WTC11 (cell line): ENCODE data around the gene NOS3. TPM values are rescaled to one million over a fixed set of nuclear protein-coding genes. Genes with fewer than 3 reads are reported as not detected.

Experiments
- ATAC-seq: fragments of 200-7000 bp; cut with Tn5 transposase; 2 replicates; pipeline ENCODE4 v1.10.0; 2021; ENCODE audit warnings: mild to moderate bottlenecking, moderate library complexity
- CTCF ChIA-PET: fragments of 300-600 bp; sonication (Branson Sonifier 250); formaldehyde crosslinking; loops from one replicate; lab custom pipeline; 2021; ENCODE audit warnings: antibody characterized with exemption; lab: Charles Lee
- POLR2A ChIA-PET: fragments of 350-600 bp; sonication (Branson Sonifier 250); formaldehyde crosslinking; loops from one replicate; lab custom pipeline; 2021; ENCODE audit warnings: antibody characterized with exemption; lab: Charles Lee
- DNase-seq: peaks from one replicate; pipeline ENCODE4 v3.0.0; 2021; ENCODE audit warnings: low spot score
- H3K27ac Mint-ChIP-seq: 2 replicates; pipeline ENCODE4 v1.8.0; 2021; ENCODE audit warnings: mixed read lengths
- H3K27me3 Mint-ChIP-seq: 2 replicates; pipeline ENCODE4 v1.8.0; 2021; ENCODE audit warnings: low read depth, mild to moderate bottlenecking, moderate library complexity, mixed read lengths
- H3K36me3 Mint-ChIP-seq: 2 replicates; pipeline ENCODE4 v1.8.0; 2021; ENCODE audit warnings: mixed read lengths
- H3K4me1 Mint-ChIP-seq: 2 replicates; pipeline ENCODE4 v1.8.0; 2022; ENCODE audit warnings: mixed read lengths
- H3K4me3 Mint-ChIP-seq: 2 replicates; pipeline ENCODE4 v1.8.0; 2021; ENCODE audit warnings: mild to moderate bottlenecking, moderate library complexity, mixed read lengths
- H3K9me3 Mint-ChIP-seq: 2 replicates; pipeline ENCODE4 v1.8.0; 2021; ENCODE audit warnings: mixed read lengths
- ATF2 ChIP-seq: sonication (generic); formaldehyde crosslinking; IDR thresholded peaks from 2 replicates; pipeline ENCODE4 v1.8.1; 2022; ENCODE audit warnings: low read depth, missing genetic modification reagents, borderline replicate concordance
- E2F4 ChIP-seq: sonication (generic); formaldehyde crosslinking; IDR thresholded peaks from 2 replicates; pipeline ENCODE4 v1.8.1; 2022; ENCODE audit warnings: low read depth, mild to moderate bottlenecking, moderate library complexity, missing genetic modification reagents, borderline replicate concordance
- ELF4 ChIP-seq: sonication (generic); formaldehyde crosslinking; IDR thresholded peaks from 2 replicates; pipeline ENCODE4 v1.8.1; 2022; ENCODE audit warnings: low read depth, mild to moderate bottlenecking, moderate library complexity, missing genetic modification reagents
- ETV6 ChIP-seq: sonication (generic); formaldehyde crosslinking; IDR thresholded peaks from 2 replicates; pipeline ENCODE4 v1.8.1; 2022; ENCODE audit warnings: mild to moderate bottlenecking, missing genetic modification reagents
- FOXK1 ChIP-seq: sonication (generic); formaldehyde crosslinking; IDR thresholded peaks from 2 replicates; pipeline ENCODE4 v1.8.0; 2022; ENCODE audit warnings: mild to moderate bottlenecking, moderate library complexity, missing genetic modification reagents
- FOXP1 ChIP-seq: sonication (generic); formaldehyde crosslinking; IDR thresholded peaks from 2 replicates; pipeline ENCODE4 v1.8.0; 2022; ENCODE audit warnings: missing genetic modification reagents, mild to moderate bottlenecking, moderate library complexity, borderline replicate concordance
- FOXP4 ChIP-seq: sonication (generic); formaldehyde crosslinking; IDR thresholded peaks from 2 replicates; pipeline ENCODE4 v1.8.0; 2022; ENCODE audit warnings: mild to moderate bottlenecking, missing genetic modification reagents
- GRHL2 ChIP-seq: fragments of 250-450 bp; sonication (Bioruptor Pico); IDR thresholded peaks from 2 replicates; pipeline ENCODE4 v1.8.0; 2022; ENCODE audit warnings: mild to moderate bottlenecking, moderate library complexity; ENCODE audit not compliant: insufficient replicate concordance, severe bottlenecking
- GTF2I ChIP-seq: fragments of 250-450 bp; sonication (Bioruptor Pico); conservative IDR thresholded peaks from 2 replicates; pipeline ENCODE4 v1.4.0; 2021; ENCODE audit warnings: mild to moderate bottlenecking
- NFYB ChIP-seq: sonication (generic); formaldehyde crosslinking; conservative IDR thresholded peaks from 2 replicates; pipeline ENCODE4 v1.8.0; 2022; ENCODE audit warnings: low read depth, missing genetic modification reagents
- NR3C1 ChIP-seq: sonication (generic); formaldehyde crosslinking; conservative IDR thresholded peaks from 2 replicates; pipeline ENCODE4 v1.8.1; 2023; ENCODE audit warnings: low read depth, mild to moderate bottlenecking, missing genetic modification reagents
- SP1 ChIP-seq: sonication (generic); formaldehyde crosslinking; conservative IDR thresholded peaks from 2 replicates; pipeline ENCODE4 v1.8.1; 2022; ENCODE audit warnings: missing genetic modification reagents
- ZNF396 ChIP-seq: fragments of 250-450 bp; sonication (Bioruptor Pico); IDR thresholded peaks from 2 replicates; pipeline ENCODE4 v1.8.0; 2021; ENCODE audit warnings: mild to moderate bottlenecking, moderate library complexity, borderline replicate concordance
- ZNF671 ChIP-seq: fragments of 250-450 bp; sonication (Bioruptor Pico); IDR thresholded peaks from 2 replicates; pipeline ENCODE4 v1.8.0; 2021; ENCODE audit warnings: mild to moderate bottlenecking
- total RNA-seq: library from RNA; stranded (reverse); gene quantifications from 3 replicates; pipeline ENCODE4 v1.2.3, GENCODE V29; 2021
- TF ChIP-seq, protein P1 (sequence below): sonication (generic); formaldehyde crosslinking; IDR thresholded peaks from 2 replicates; pipeline ENCODE4 v1.8.1; 2023; ENCODE audit warnings: mild to moderate bottlenecking, missing genetic modification reagents
- TF ChIP-seq, protein P2 (sequence below): fragments of 200-600 bp; IDR thresholded peaks from 2 replicates; pipeline ENCODE4 v1.8.0; 2022; ENCODE audit warnings: antibody characterized with exemption
- TF ChIP-seq, protein P3 (sequence below): sonication (generic); formaldehyde crosslinking; IDR thresholded peaks from 2 replicates; pipeline ENCODE4 v1.8.0; 2022; ENCODE audit warnings: mild to moderate bottlenecking, missing genetic modification reagents
- TF ChIP-seq, protein P4 (sequence below): sonication (generic); formaldehyde crosslinking; IDR thresholded peaks from 2 replicates; pipeline ENCODE4 v1.8.0; 2023; ENCODE audit warnings: mild to moderate bottlenecking, missing genetic modification reagents
- TF ChIP-seq, protein P5 (sequence below): sonication (generic); formaldehyde crosslinking; IDR thresholded peaks from 2 replicates; pipeline ENCODE4 v1.8.1; 2023; ENCODE audit warnings: mild to moderate bottlenecking, missing genetic modification reagents
- TF ChIP-seq, protein P6 (sequence below): sonication (generic); formaldehyde crosslinking; conservative IDR thresholded peaks from 2 replicates; pipeline ENCODE4 v1.8.1; 2022; ENCODE audit warnings: mild to moderate bottlenecking, missing genetic modification reagents

NOS3 gene
- total RNA-seq, 1 experiment from 2014 or later = 6.6 TPM

DNA sequence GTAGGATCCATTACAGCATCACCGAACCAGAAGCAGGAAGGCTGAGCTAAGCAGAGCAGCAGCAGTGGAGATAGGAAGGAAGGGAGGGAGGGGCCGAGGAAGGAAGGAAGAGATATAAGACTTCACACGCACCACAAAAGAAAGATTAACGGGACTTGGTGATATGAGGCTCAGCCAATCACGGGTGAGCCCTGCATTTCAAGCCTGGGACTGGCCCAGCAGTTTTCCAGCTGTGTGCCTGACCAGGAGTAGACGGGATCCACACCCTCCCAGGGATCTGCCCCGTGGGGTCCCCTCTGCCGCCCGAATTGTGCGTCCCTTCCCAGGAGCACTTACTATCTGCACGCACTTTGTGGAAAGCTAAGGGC is 17.3 kb downstream of the NOS3 start (continued):
- TF ChIP-seq, protein P1, sequence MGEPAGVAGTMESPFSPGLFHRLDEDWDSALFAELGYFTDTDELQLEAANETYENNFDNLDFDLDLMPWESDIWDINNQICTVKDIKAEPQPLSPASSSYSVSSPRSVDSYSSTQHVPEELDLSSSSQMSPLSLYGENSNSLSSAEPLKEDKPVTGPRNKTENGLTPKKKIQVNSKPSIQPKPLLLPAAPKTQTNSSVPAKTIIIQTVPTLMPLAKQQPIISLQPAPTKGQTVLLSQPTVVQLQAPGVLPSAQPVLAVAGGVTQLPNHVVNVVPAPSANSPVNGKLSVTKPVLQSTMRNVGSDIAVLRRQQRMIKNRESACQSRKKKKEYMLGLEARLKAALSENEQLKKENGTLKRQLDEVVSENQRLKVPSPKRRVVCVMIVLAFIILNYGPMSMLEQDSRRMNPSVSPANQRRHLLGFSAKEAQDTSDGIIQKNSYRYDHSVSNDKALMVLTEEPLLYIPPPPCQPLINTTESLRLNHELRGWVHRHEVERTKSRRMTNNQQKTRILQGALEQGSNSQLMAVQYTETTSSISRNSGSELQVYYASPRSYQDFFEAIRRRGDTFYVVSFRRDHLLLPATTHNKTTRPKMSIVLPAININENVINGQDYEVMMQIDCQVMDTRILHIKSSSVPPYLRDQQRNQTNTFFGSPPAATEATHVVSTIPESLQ = no peak

DNA sequence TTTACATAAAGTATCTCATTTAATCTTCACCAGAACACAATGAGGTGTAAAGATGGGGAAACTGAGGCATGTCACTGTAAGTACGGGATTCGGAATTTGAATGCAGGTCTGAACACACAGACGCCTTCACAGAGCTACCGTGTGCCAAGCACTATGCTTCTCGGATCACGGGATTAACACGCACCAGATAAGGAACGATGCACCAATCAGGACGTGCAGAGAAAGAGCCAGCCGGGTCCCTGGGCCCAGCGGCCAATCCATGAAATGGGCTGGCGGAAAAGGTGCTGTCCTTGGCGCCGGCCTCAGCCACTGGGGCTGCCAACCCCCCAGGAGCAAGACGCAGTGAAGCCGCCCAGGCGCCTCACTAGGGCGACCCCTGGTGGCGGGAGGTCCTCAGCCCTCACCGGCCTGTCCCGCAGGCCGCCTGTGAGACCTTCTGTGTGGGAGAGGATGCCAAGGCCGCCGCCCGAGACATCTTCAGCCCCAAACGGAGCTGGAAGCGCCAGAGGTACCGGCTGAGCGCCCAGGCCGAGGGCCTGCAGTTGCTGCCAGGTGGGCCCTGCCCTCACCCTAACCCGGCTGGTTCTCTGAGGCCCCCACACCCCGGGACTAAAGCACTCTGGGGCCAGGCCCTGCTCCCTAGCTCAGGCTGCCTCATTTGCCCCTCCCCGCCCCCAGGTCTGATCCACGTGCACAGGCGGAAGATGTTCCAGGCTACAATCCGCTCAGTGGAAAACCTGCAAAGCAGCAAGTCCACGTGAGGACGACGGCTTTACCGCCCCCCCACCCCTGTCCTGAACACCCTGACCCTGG is 17.9 kb downstream of the NOS3 start:
- Mint-ChIP-seq H3K27me3 (peaks cover 13% of the 10 kb centered on the region), H3K9me3 (no peaks in the 10 kb centered on the region), H3K27ac (no peak overlapping the region; the same call in 1 of the 2 replicates), H3K36me3 (no peaks in the 10 kb centered on the region), H3K4me1 (peaks cover 32% of the 10 kb centered on the region), H3K4me3 (peak overlapping the region; percentile 40)
- ChIA-PET POLR2A (interaction anchor here (0.6 kb wide), 1 partner anchor 90 kb away, joined by 3 read pairs; no protein-coding TSS in a partner anchor), CTCF (interaction anchor here (0.6 to 6.6 kb wide), 43 partner anchors 10 to 248 kb away, joined by 3 to 112 read pairs (median 7); partner anchors contain the start of genes ABCB8, ABCF2, AGAP3 and CDK5)
- peak; percentile 68 for ATAC-seq
- peak; percentile 95 for DNase-seq
- TF ChIP-seq ZNF671 (CRISPR knock-in tag) (no peak), NR3C1 (CRISPR knock-in tag) (no peak), NFYB (CRISPR knock-in tag) (peak; percentile 58), ATF2 (CRISPR knock-in tag) (no peak), ELF4 (CRISPR knock-in tag) (no peak), ETV6 (CRISPR knock-in tag) (peak; percentile 68; the same call in 1 of the 2 replicates), GRHL2 (no peak), E2F4 (CRISPR knock-in tag) (0 out of 2 replicates have a peak, but pooled peaks have one; percentile 31), GTF2I (CRISPR knock-in tag) (peak; percentile 83), FOXP1 (CRISPR knock-in tag) (peak; percentile 62; the same call in 1 of the 2 replicates), ZNF396 (CRISPR knock-in tag) (no peak), FOXK1 (CRISPR knock-in tag) (peak; percentile 59; the same call in 1 of the 2 replicates), SP1 (CRISPR knock-in tag) (peak; percentile 74), FOXP4 (0 out of 2 replicates have a peak, but pooled peaks have one; percentile 31)
- TF ChIP-seq, protein P2, sequence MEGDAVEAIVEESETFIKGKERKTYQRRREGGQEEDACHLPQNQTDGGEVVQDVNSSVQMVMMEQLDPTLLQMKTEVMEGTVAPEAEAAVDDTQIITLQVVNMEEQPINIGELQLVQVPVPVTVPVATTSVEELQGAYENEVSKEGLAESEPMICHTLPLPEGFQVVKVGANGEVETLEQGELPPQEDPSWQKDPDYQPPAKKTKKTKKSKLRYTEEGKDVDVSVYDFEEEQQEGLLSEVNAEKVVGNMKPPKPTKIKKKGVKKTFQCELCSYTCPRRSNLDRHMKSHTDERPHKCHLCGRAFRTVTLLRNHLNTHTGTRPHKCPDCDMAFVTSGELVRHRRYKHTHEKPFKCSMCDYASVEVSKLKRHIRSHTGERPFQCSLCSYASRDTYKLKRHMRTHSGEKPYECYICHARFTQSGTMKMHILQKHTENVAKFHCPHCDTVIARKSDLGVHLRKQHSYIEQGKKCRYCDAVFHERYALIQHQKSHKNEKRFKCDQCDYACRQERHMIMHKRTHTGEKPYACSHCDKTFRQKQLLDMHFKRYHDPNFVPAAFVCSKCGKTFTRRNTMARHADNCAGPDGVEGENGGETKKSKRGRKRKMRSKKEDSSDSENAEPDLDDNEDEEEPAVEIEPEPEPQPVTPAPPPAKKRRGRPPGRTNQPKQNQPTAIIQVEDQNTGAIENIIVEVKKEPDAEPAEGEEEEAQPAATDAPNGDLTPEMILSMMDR = peak; percentile 86
- TF ChIP-seq, protein P3, sequence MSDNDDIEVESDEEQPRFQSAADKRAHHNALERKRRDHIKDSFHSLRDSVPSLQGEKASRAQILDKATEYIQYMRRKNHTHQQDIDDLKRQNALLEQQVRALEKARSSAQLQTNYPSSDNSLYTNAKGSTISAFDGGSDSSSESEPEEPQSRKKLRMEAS (CRISPR knock-in tag) = 0 out of 2 replicates have a peak, but pooled peaks have one; percentile 53
- TF ChIP-seq, protein P4, sequence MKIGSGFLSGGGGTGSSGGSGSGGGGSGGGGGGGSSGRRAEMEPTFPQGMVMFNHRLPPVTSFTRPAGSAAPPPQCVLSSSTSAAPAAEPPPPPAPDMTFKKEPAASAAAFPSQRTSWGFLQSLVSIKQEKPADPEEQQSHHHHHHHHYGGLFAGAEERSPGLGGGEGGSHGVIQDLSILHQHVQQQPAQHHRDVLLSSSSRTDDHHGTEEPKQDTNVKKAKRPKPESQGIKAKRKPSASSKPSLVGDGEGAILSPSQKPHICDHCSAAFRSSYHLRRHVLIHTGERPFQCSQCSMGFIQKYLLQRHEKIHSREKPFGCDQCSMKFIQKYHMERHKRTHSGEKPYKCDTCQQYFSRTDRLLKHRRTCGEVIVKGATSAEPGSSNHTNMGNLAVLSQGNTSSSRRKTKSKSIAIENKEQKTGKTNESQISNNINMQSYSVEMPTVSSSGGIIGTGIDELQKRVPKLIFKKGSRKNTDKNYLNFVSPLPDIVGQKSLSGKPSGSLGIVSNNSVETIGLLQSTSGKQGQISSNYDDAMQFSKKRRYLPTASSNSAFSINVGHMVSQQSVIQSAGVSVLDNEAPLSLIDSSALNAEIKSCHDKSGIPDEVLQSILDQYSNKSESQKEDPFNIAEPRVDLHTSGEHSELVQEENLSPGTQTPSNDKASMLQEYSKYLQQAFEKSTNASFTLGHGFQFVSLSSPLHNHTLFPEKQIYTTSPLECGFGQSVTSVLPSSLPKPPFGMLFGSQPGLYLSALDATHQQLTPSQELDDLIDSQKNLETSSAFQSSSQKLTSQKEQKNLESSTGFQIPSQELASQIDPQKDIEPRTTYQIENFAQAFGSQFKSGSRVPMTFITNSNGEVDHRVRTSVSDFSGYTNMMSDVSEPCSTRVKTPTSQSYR = peak; percentile 65; the same call in 1 of the 2 replicates
- TF ChIP-seq, protein P5, sequence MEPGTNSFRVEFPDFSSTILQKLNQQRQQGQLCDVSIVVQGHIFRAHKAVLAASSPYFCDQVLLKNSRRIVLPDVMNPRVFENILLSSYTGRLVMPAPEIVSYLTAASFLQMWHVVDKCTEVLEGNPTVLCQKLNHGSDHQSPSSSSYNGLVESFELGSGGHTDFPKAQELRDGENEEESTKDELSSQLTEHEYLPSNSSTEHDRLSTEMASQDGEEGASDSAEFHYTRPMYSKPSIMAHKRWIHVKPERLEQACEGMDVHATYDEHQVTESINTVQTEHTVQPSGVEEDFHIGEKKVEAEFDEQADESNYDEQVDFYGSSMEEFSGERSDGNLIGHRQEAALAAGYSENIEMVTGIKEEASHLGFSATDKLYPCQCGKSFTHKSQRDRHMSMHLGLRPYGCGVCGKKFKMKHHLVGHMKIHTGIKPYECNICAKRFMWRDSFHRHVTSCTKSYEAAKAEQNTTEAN (CRISPR knock-in tag) = peak; percentile 86
- TF ChIP-seq, protein P6, sequence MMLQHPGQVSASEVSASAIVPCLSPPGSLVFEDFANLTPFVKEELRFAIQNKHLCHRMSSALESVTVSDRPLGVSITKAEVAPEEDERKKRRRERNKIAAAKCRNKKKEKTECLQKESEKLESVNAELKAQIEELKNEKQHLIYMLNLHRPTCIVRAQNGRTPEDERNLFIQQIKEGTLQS (CRISPR knock-in tag) = no peak
